Heart left ventricle (tissue), 16 donors: ENCODE measurements around the gene RFX3. TPM values are rescaled to one million over a fixed set of nuclear protein-coding genes. Genes with fewer than 3 reads are reported as not detected.

Experiments
- ATAC-seq, 4 donors: fragments of 200-7000 bp; cut with Tn5 transposase; one replicate each; pipeline ENCODE4 v1.9.1; 2020 to 2022; ENCODE audit warnings: moderate library complexity in 4 of 4, mild to moderate bottlenecking in 3 of 4, moderate number of reproducible peaks in 1 of 4
- DNase-seq, 5 donors: peaks; one replicate each; pipeline ENCODE4 v3.0.0-alpha.2; 2020
- H3K27ac ChIP-seq, 12 donors: fragments of 200-600 bp; sonication (generic) in 4 of 12; one replicate each; pipeline versions ENCODE4 v1.5.0 to v1.8.0; 2016 to 2022; ENCODE audit warnings: mild to moderate bottlenecking in 2 of 12
- H3K27me3 ChIP-seq, 9 donors: fragments of 200-600 bp; sonication (generic) in 2 of 9; one replicate each; pipeline versions ENCODE4 v1.5.1 to v1.8.0; 2016 to 2022; ENCODE audit warnings: mild to moderate bottlenecking in 3 of 9
- H3K36me3 ChIP-seq, 9 donors: fragments of 200-600 bp; sonication (generic) in 2 of 9; one replicate each; pipeline versions ENCODE4 v1.5.0 to v1.8.0; 2018 to 2022; ENCODE audit warnings: mild to moderate bottlenecking in 2 of 9
- H3K4me1 ChIP-seq, 12 donors: fragments of 200-600 bp; sonication (generic) in 4 of 12; one replicate each; pipeline versions ENCODE4 v1.5.0 to v1.8.0; 2016 to 2022; ENCODE audit warnings: mild to moderate bottlenecking in 3 of 12
- H3K4me3 ChIP-seq, 12 donors: fragments of 200-600 bp; sonication (generic) in 4 of 12; one replicate each; pipeline versions ENCODE4 v1.5.0 to v1.8.0; 2017 to 2022; ENCODE audit warnings: mild to moderate bottlenecking in 9 of 12, moderate library complexity in 4 of 12
- H3K9me3 ChIP-seq, 12 donors: fragments of 200-600 bp; sonication (generic) in 4 of 12; one replicate each; pipeline versions ENCODE4 v1.5.0 to v1.8.0; 2016 to 2022; ENCODE audit warnings: mild to moderate bottlenecking in 1 of 12
- POLR2A ChIP-seq, 2 donors: fragments of 450-650 bp; IDR thresholded peaks; one replicate each; pipeline ENCODE4 v1.6.1; 2017; ENCODE audit warnings: antibody characterized with exemption in 2 of 2, mild to moderate bottlenecking in 2 of 2, moderate library complexity in 2 of 2
- WGBS, 4 donors: extraction: QIAGEN DNeasy Blood & Tissue Kit in 2 of 4; methylation state at CpG; one replicate each; pipeline versions ENCODE4 v1.1.5 to v1.1.7; 2013 to 2018; 5-methylcytosine and 5-hydroxymethylcytosine counted together
- intact Hi-C, 10 donors: fragments of 100-400 bp; cut with DNase I; formaldehyde crosslinking; loops; one replicate each; pipeline versions ENCODE4 v1.11.1 to v1.14.2; 2022
- polyA plus RNA-seq, 2 donors: library from polyadenylated mRNA; stranded (reverse); fragments of 200-250 nt; gene quantifications; one replicate each; pipeline ENCODE4 v1.2.3, GENCODE V29; 2013
- total RNA-seq, 9 donors: library from RNA; depleted of rRNA in 2 of 9; stranded (reverse); fragments of >200 nt in 2 of 9; fragmentation: NEBNext Ultra II Directional in 3 of 9; extraction: Animal tissue kit (Norgen Biotek cat#: 25700) in 3 of 9; gene quantifications; one replicate each; pipeline versions ENCODE4 v1.1.0 to v1.2.4, GENCODE V29; 2016 to 2023
- TF ChIP-seq, protein P1 (sequence below), 12 donors: fragments of 200-600 bp; sonication (generic) in 4 of 12; IDR thresholded peaks; one replicate each; pipeline versions ENCODE4 v1.5.0 to v1.8.0; 2018 to 2022; ENCODE audit warnings: antibody characterized with exemption in 12 of 12, mild to moderate bottlenecking in 5 of 12
- donor health status: ischemic (EF 13 %, LVEDD 7.1; RV severe dilation, severe dysfunction).
- donor health status: healthy with polysubstance abuse.
- donor health status: DM: no; HTN: yes; CAD: no.
- donor health status: DM: no; HTN: no; CAD: no.
- donor health status: ischemic (EF 25% LVEDD 6.9; RV normal size, moderate dysfunction).
- donor health status: ischemic (EF 25% LVEDD 5.7; RV mildly dilated, moderate dysfunction).
- donor health status: healthy.
- donor health status: DM: yes; HTN: yes; CAD: no.
- donor health status: ischemic (EF 35%, LVEDD 5.7; RV mildly dilated, moderate dysfunction).
- donor health status: nonischemic (EF 11% LVEDD 7.7; RV severe dilation, severe dysfunction).
- donor health status: DM: yes; HTN: yes; CAD: no.
- donor health status: PGD.
- donor health status: ischemic (EF 29% LVEDD 5.4; RV normal size, mild dysfunction).
- donor health status: nonischemic (EF 23%, LVEDD 6.1; RV moderate dilation, normal function).

Gene RFX3
- total and polyA plus RNA-seq, 11 donors = 0.80 to 8.3 (median 2.9) TPM

DNA sequence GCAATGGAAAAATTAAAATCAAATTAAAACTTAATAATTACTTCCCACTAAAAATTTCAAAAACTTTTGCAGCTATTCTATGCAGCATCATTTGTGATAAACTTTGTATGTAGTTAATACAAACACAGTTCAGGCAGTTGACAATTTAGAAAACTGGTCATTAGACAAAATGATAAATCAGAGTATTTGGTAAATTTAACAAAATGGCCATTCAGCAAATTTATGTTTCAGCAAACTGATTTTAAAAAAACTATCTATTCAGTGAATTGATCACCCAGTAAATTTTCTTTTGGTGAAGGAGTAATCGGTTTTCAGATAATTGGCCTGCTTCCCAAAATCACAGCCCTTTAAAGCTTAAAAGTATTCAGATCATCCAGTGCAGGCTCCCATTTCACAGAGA, 116.3 kb downstream of the RFX3 start:
- H3K27me3 ChIP-seq = no peaks in the 10 kb centered on the region
- peaks cover 0 to 4% (median 0%) of the 10 kb centered on the region in 12 donors for H3K4me1 ChIP-seq
- H3K4me3 ChIP-seq = no peak overlapping the region
- 89 to 100% (median 95%) methylated on average over 1 of the region's 1 CpG for WGBS, 4 donors
- DNase-seq (no peak), ATAC-seq (no peak)
- H3K27ac ChIP-seq = no peak overlapping the region
- H3K36me3 ChIP-seq = no peaks in the 10 kb centered on the region
- TF ChIP-seq, protein P1, sequence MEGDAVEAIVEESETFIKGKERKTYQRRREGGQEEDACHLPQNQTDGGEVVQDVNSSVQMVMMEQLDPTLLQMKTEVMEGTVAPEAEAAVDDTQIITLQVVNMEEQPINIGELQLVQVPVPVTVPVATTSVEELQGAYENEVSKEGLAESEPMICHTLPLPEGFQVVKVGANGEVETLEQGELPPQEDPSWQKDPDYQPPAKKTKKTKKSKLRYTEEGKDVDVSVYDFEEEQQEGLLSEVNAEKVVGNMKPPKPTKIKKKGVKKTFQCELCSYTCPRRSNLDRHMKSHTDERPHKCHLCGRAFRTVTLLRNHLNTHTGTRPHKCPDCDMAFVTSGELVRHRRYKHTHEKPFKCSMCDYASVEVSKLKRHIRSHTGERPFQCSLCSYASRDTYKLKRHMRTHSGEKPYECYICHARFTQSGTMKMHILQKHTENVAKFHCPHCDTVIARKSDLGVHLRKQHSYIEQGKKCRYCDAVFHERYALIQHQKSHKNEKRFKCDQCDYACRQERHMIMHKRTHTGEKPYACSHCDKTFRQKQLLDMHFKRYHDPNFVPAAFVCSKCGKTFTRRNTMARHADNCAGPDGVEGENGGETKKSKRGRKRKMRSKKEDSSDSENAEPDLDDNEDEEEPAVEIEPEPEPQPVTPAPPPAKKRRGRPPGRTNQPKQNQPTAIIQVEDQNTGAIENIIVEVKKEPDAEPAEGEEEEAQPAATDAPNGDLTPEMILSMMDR (IDR thresholded peaks at IDR 0.05) = no peak
- no peak for TF ChIP-seq POLR2A (IDR thresholded peaks at IDR 0.05)
- intact Hi-C loops = no loop called here
- H3K9me3 ChIP-seq = no peaks in the 10 kb centered on the region

DNA sequence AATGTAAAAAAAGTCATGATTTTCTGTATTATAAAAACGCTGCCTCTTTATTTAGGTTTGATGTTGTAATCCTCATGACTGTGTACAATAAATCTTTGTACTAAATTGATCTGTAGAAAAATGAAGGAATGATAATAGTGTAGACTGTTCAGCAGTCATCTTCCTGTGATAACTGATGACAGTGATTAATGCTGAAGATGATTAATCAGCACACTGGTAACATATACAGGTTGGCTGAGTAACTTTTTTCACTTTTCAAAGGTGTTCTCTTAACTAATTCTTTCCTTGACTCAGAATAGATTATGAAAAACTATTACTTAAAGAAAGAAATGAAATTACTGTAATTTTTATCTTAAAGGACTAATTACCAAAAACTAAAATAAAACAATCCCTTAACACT, 122.5 kb downstream of the RFX3 start:
- ATAC-seq = no peak

DNA sequence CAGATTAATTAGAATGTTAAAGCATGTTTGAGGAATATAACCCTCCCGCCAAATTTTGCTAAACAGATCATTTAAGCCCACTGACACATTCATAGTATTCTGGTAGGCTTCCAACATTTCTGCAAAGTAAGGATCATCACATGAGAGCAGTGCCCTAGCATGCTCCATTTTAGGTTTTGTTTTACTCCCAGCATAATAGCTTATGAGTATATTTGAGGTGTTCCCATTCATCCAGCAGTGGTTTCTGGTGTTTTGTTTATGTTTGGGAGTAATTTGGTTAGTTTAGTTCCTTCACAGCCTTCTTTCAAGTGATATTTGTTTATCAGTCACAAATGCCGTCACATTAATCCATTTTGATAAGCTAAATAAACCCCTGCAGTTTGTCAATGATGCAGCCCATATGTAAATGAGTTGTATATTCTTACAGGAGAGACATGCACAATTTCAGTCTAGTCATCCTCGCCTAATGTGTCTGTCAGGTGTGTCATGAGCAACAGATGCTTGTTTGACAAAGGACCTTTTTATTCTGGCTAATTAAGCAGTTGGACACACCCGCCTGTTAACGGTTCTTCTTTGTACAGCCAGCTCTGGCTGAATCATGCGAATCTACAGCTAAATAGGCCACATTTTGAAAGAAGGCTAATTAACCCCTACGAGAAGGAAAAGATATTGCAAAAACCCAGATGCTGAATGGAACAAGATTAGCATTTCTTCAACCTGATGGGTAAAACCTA, 124.4 kb downstream of the RFX3 start:
- Histone ChIP-seq H3K36me3 (no peaks in the 10 kb centered on the region), H3K4me3 (no peak overlapping the region), H3K4me1 (peaks cover 0 to 12% (median 0%) of the 10 kb centered on the region in 12 donors), H3K27ac (no peak overlapping the region), H3K9me3 (peaks cover 0 to 3% (median 0%) of the 10 kb centered on the region in 12 donors), H3K27me3 (no peaks in the 10 kb centered on the region)
- DNase-seq = no peak
- WGBS, 4 donors = 73 to 80% (median 77%) methylated on average over 7 of the region's 7 CpGs
- intact Hi-C loops = no loop called here
- peak in 1 of 4 donors; percentile 33 for ATAC-seq
- TF ChIP-seq, protein P1 (IDR thresholded peaks at IDR 0.05) = no peak
- TF ChIP-seq POLR2A (IDR thresholded peaks at IDR 0.05) = no peak

More for the DNA sequence above, 122.5 kb downstream of the RFX3 start:
- 88 to 94% (median 91%) methylated on average over 1 of the region's 1 CpG for WGBS, 4 donors
- Histone ChIP-seq H3K36me3 (no peaks in the 10 kb centered on the region), H3K27me3 (no peaks in the 10 kb centered on the region), H3K27ac (no peak overlapping the region), H3K4me3 (no peak overlapping the region), H3K9me3 (no peaks in the 10 kb centered on the region), H3K4me1 (peaks cover 0 to 12% (median 0%) of the 10 kb centered on the region in 12 donors)
- no peak for TF ChIP-seq POLR2A (IDR thresholded peaks at IDR 0.05)
- TF ChIP-seq, protein P1 (IDR thresholded peaks at IDR 0.05) = no peak
- DNase-seq = no peak
- intact Hi-C loops = no loop called here

DNA sequence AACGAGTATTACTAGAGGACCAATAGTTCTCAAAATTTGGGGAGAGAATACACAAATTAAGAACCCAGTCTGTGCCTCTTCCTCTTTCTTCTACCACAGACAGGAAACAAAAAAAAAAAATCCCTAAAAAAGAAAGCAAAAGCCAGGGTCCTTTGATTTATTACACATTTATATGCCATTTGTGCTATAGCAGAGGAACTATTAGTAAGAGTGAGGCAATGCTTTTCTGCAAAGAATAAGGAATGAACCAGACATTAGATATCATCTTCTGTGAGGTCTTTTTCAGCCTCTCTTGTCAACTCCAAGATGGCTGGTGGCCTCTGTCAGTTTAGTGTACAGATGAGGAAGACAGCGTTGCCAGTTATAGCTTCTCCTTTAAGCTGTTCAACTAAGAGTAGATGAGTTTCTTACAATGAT, 127.6 kb downstream of the RFX3 start:
- no peaks in the 10 kb centered on the region for H3K27me3 ChIP-seq
- peak overlapping the region in 1 of 12 donors; percentile 41 for H3K4me3 ChIP-seq
- no peak for DNase-seq
- WGBS, 4 donors = 84 to 90% (median 90%) methylated on average over 2 of the region's 2 CpGs
- peak in 1 of 4 donors; percentile 42 for ATAC-seq
- H3K27ac ChIP-seq = peak overlapping the region in 1 of 12 donors; percentile 86
- H3K36me3 ChIP-seq = peaks cover 0 to 22% (median 7%) of the 10 kb centered on the region in 9 donors
- peaks cover 0 to 3% (median 0%) of the 10 kb centered on the region in 12 donors for H3K9me3 ChIP-seq
- intact Hi-C loops = no loop called here
- no peak for TF ChIP-seq POLR2A (IDR thresholded peaks at IDR 0.05)
- TF ChIP-seq, protein P1 (IDR thresholded peaks at IDR 0.05) = no peak
- peaks cover 0 to 12% (median 0%) of the 10 kb centered on the region in 12 donors for H3K4me1 ChIP-seq
